Calu3 (cell line): ENCODE data around the gene FYTTD1. TPM values are rescaled to one million over a fixed set of nuclear protein-coding genes. Genes with fewer than 3 reads are reported as not detected.

Source experiments
- BruUV-seq: library from RNA; stranded (reverse); fragments of 400-500 nt; replicated peaks from 2 replicates; lab custom pipeline; 2021; lab: Mats Ljungman, UMichigan
- CTCF ChIA-PET: fragments of 300-600 bp; sonication (Branson Sonifier 250); formaldehyde crosslinking; loops from one replicate; lab custom pipeline; 2022; ENCODE audit warnings: antibody characterized with exemption; lab: Charles Lee
- DNase-seq: peaks from one replicate; pipeline ENCODE4 v3.0.0; 2022
- H3K27ac Mint-ChIP-seq: one replicate; pipeline ENCODE4 v1.8.0; 2022; ENCODE audit warnings: mixed read lengths; ENCODE audit not compliant: unreplicated experiment
- H3K27me3 Mint-ChIP-seq: one replicate; pipeline ENCODE4 v1.8.0; 2022; ENCODE audit warnings: mixed read lengths; ENCODE audit not compliant: unreplicated experiment
- H3K36me3 Mint-ChIP-seq: one replicate; pipeline ENCODE4 v1.8.0; 2022; ENCODE audit warnings: mild to moderate bottlenecking, moderate library complexity, mixed read lengths; ENCODE audit not compliant: insufficient read depth, unreplicated experiment
- H3K4me1 Mint-ChIP-seq: one replicate; pipeline ENCODE4 v1.8.0; 2022; ENCODE audit warnings: mild to moderate bottlenecking, low read depth, mixed read lengths; ENCODE audit not compliant: unreplicated experiment
- H3K4me3 Mint-ChIP-seq: one replicate; pipeline ENCODE4 v1.8.0; 2022; ENCODE audit warnings: mild to moderate bottlenecking, low read depth, moderate library complexity, mixed read lengths; ENCODE audit not compliant: unreplicated experiment
- H3K9me3 Mint-ChIP-seq: one replicate; pipeline ENCODE4 v1.8.0; 2022; ENCODE audit warnings: low read depth, mixed read lengths; ENCODE audit not compliant: unreplicated experiment
- intact Hi-C: fragments of 100-400 bp; cut with micrococcal nuclease; formaldehyde crosslinking; loops from one replicate; pipeline ENCODE4 v1.10.0; 2022; ENCODE audit not compliant: unreplicated experiment
- total RNA-seq: library from RNA; stranded (reverse); gene quantifications from 2 replicates; pipeline ENCODE4 v1.2.3, GENCODE V29; 2022
- TF ChIP-seq, protein P1 (sequence below): fragments of 200-600 bp; IDR thresholded peaks from one replicate; pipeline ENCODE4 v1.8.0; 2022; ENCODE audit warnings: antibody characterized with exemption; ENCODE audit not compliant: unreplicated experiment

FYTTD1 gene
- total RNA-seq, 1 experiment from 2014 or later = 37.6 TPM

DNA sequence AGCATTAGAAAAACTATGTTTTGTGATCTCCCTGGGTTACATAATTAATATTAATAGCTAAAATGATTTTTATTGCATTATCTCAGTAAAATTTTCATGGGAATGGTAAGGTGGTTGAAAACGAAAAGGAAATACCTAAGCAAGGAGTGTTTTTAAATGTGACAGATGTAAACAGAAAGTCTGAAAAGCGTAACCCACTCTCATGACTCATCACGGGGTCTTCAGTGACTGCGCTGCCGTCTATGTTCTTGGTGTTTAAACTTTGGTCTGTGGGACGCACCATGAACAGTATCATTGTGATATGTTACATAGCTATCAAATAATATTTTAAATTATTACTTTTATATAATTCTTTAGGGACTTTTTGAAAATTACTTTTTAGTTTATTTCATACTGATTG is 61.2 kb downstream of the FYTTD1 start:
- peaks cover 5% of the 10 kb centered on the region for H3K36me3 Mint-ChIP-seq
- intact Hi-C loops = no loop called here
- H3K4me1 Mint-ChIP-seq = no peaks in the 10 kb centered on the region
- DNase-seq = no peak
- H3K4me3 Mint-ChIP-seq = no peak overlapping the region
- no TSS peak for BruUV-seq
- TF ChIP-seq, protein P1, sequence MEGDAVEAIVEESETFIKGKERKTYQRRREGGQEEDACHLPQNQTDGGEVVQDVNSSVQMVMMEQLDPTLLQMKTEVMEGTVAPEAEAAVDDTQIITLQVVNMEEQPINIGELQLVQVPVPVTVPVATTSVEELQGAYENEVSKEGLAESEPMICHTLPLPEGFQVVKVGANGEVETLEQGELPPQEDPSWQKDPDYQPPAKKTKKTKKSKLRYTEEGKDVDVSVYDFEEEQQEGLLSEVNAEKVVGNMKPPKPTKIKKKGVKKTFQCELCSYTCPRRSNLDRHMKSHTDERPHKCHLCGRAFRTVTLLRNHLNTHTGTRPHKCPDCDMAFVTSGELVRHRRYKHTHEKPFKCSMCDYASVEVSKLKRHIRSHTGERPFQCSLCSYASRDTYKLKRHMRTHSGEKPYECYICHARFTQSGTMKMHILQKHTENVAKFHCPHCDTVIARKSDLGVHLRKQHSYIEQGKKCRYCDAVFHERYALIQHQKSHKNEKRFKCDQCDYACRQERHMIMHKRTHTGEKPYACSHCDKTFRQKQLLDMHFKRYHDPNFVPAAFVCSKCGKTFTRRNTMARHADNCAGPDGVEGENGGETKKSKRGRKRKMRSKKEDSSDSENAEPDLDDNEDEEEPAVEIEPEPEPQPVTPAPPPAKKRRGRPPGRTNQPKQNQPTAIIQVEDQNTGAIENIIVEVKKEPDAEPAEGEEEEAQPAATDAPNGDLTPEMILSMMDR = no peak
- no peaks in the 10 kb centered on the region for H3K27me3 Mint-ChIP-seq
- H3K9me3 Mint-ChIP-seq = no peaks in the 10 kb centered on the region
- CTCF ChIA-PET = no interaction called here
- H3K27ac Mint-ChIP-seq = no peak overlapping the region

DNA sequence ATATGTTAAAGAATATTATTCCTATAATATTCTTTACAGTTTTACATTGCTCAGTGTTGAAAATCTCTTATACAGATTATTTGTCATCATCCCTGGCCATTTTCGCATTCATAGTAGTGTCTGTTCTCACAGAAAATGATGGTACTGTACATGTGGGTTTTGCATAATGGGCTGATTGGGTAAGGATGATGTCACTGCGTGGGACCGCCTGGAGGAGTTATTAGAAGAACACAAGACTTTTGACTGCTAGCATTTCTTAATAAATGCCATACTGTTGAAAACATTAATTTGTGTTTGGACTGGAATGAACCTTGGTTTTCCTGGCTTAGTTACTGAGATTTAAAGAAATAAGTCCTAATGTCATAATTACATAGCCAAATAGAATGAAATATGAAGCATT is 61.7 kb downstream of the FYTTD1 start:
- BruUV-seq = no TSS peak
- DNase-seq = no peak
- Mint-ChIP-seq H3K4me1 (no peaks in the 10 kb centered on the region), H3K27me3 (no peaks in the 10 kb centered on the region), H3K27ac (no peak overlapping the region), H3K9me3 (no peaks in the 10 kb centered on the region), H3K4me3 (no peak overlapping the region), H3K36me3 (peaks cover 5% of the 10 kb centered on the region)
- TF ChIP-seq, protein P1 = no peak
- CTCF ChIA-PET = no interaction called here
- intact Hi-C loops = no loop called here

DNA sequence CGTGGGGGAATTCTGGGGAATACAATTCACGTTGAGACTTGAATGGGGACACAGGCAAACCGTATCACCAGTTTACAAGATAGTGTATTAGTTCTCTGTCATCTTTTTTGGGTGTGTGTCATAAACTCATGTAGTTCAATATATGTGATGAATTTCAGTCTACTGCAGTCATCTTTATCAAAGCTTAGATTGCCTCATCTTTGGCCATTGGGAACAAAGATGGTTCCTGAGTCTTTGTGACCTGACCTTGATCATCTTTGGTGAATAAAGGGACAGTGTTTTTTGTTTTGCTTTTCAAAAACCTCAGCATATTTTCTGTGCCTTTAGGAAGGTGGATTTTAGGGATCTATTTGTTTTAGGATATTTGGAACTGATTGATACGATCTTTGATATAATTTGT is 64.7 kb downstream of the FYTTD1 start:
- intact Hi-C loops = no loop called here
- BruUV-seq = no TSS peak
- Mint-ChIP-seq H3K27me3 (no peaks in the 10 kb centered on the region), H3K4me1 (no peaks in the 10 kb centered on the region), H3K9me3 (no peaks in the 10 kb centered on the region), H3K27ac (no peak overlapping the region), H3K36me3 (peaks cover 5% of the 10 kb centered on the region), H3K4me3 (no peak overlapping the region)
- DNase-seq = no peak
- TF ChIP-seq, protein P1 = no peak
- CTCF ChIA-PET = no interaction called here

DNA sequence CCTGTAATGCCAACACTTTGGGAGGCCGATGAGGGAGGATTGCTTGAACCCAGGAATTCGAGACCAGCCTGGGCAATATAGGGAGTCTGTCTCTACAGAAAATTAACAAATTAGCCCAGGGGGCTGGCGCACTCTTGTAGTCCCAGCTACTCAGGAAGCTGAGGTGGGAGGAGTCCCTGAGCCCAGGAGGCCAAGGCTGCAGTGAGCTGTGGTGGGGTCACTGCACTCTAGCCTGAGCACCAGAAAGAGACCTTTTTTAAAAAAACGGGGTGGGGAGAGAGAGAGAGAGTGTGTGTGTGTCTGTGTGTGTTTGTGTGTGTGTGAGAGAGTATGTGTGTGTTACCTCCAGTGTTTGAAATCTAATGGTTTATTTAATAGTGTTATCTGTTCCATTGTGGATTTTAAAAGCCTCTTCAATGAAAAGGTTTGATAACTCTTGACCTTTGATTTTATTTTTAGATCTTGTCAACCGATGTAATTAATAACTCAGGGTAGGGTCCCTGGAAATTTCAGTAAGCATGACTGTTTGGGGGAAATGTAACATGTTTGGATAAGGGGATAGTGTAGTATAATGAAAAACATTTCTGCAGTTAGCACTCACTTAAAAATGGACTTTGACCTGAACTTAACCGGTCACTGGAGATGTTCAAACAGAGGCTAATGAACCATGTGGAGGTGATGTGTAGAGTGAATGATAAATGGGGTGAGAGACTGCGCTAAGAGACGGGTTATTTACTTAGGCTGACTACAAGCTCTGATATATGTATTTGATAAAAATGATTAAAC is 71.1 kb downstream of the FYTTD1 start:
- CTCF ChIA-PET = interaction anchor here (0.6 kb wide), 1 partner anchor 71 kb away, joined by 4 read pairs; no protein-coding TSS in a partner anchor
- peaks cover 21% of the 10 kb centered on the region for H3K36me3 Mint-ChIP-seq
- DNase-seq = peak; percentile 3
- H3K4me1 Mint-ChIP-seq = peaks cover 27% of the 10 kb centered on the region
- TF ChIP-seq, protein P1 = no peak
- no TSS peak for BruUV-seq
- no peaks in the 10 kb centered on the region for H3K9me3 Mint-ChIP-seq
- intact Hi-C loops = no loop called here
- H3K27ac Mint-ChIP-seq = no peak overlapping the region
- H3K4me3 Mint-ChIP-seq = peak overlapping the region; percentile 5
- no peaks in the 10 kb centered on the region for H3K27me3 Mint-ChIP-seq
